H9 (cell line): ENCODE data around the gene SHOC1. TPM values are rescaled to one million over a fixed set of nuclear protein-coding genes. Genes with fewer than 3 reads are reported as not detected.

Experiments
- DNase-seq: peaks from one replicate; pipeline ENCODE4 v3.0.0-alpha.2; 2017
- H2AFZ ChIP-seq: one replicate; pipeline ENCODE4 v1.6.1; 2013; ENCODE audit warnings: mild to moderate bottlenecking, low read length, control low read depth, moderate library complexity
- H2AK5ac ChIP-seq: 2 replicates; pipeline ENCODE4 v1.6.1; 2013; ENCODE audit warnings: low read length, control low read depth, mixed read lengths; ENCODE audit not compliant: insufficient read length
- H2BK120ac ChIP-seq: one replicate; pipeline ENCODE4 v1.6.1; 2013; ENCODE audit warnings: low read depth, mild to moderate bottlenecking, low read length, control low read depth, inconsistent platforms; ENCODE audit not compliant: poor library complexity, severe bottlenecking
- H2BK12ac ChIP-seq: 2 replicates; pipeline ENCODE4 v1.6.1; 2013; ENCODE audit warnings: low read length, control low read depth, mixed read lengths, low read depth; ENCODE audit not compliant: insufficient read length
- H2BK15ac ChIP-seq: 2 replicates; pipeline ENCODE4 v1.6.1; 2013; ENCODE audit warnings: low read depth, low read length, control low read depth
- H2BK20ac ChIP-seq: one replicate; pipeline ENCODE4 v1.6.1; 2013; ENCODE audit warnings: low read depth, mild to moderate bottlenecking, low read length, control low read depth, inconsistent platforms; ENCODE audit not compliant: poor library complexity, severe bottlenecking
- H2BK5ac ChIP-seq: 2 replicates; pipeline ENCODE4 v1.6.1; 2013; ENCODE audit warnings: low read length, control low read depth, mixed read lengths; ENCODE audit not compliant: insufficient read length
- H3K14ac ChIP-seq: 2 replicates; pipeline ENCODE4 v1.6.1; 2013; ENCODE audit warnings: low read length, control low read depth; ENCODE audit not compliant: insufficient read depth
- H3K18ac ChIP-seq: 2 replicates; pipeline ENCODE4 v1.6.1; 2013; ENCODE audit warnings: low read depth, mild to moderate bottlenecking, mixed read lengths, low read length, control low read depth; ENCODE audit not compliant: insufficient read length
- H3K23ac ChIP-seq: 2 replicates; pipeline ENCODE4 v1.6.1; 2013; ENCODE audit warnings: low read length, control low read depth, mixed read lengths, low read depth; ENCODE audit not compliant: insufficient read length
- H3K23me2 ChIP-seq: 2 replicates; pipeline ENCODE4 v1.6.1; 2013; ENCODE audit warnings: low read depth, mild to moderate bottlenecking, mixed read lengths, low read length, control low read depth; ENCODE audit not compliant: insufficient read length, poor library complexity, severe bottlenecking
- H3K27ac ChIP-seq: 2 replicates; pipeline ENCODE4 v1.5.1; 2013; ENCODE audit warnings: low read length, control low read depth, mixed read lengths, low read depth; ENCODE audit not compliant: insufficient read length
- H3K27me3 ChIP-seq: 2 replicates; pipeline ENCODE4 v1.6.1; 2013; ENCODE audit warnings: low read length, control low read depth, inconsistent platforms; ENCODE audit not compliant: insufficient read depth
- H3K4ac ChIP-seq: 2 replicates; pipeline ENCODE4 v1.6.1; 2013; ENCODE audit warnings: low read depth, mild to moderate bottlenecking, control low read depth, inconsistent platforms, low read length, moderate library complexity
- H3K4me1 ChIP-seq: 2 replicates; pipeline ENCODE4 v1.6.1; 2013; ENCODE audit warnings: low read length, control low read depth, inconsistent platforms; ENCODE audit not compliant: insufficient read depth
- H3K4me2 ChIP-seq: 2 replicates; pipeline ENCODE4 v1.6.1; 2013; ENCODE audit warnings: low read length, control low read depth, mixed read lengths; ENCODE audit not compliant: insufficient read length, insufficient read depth
- H3K56ac ChIP-seq: 2 replicates; pipeline ENCODE4 v1.6.1; 2013; ENCODE audit warnings: low read depth, mild to moderate bottlenecking, mixed read lengths, low read length, control low read depth; ENCODE audit not compliant: insufficient read length
- H3K79me1 ChIP-seq: 2 replicates; pipeline ENCODE4 v1.6.1; 2013; ENCODE audit warnings: low read depth, mild to moderate bottlenecking, moderate library complexity, low read length, control low read depth, inconsistent platforms; ENCODE audit not compliant: insufficient read depth, poor library complexity, severe bottlenecking
- H3K79me2 ChIP-seq: 2 replicates; pipeline ENCODE4 v1.6.1; 2013; ENCODE audit warnings: low read length, control low read depth, inconsistent platforms; ENCODE audit not compliant: insufficient read depth
- H3K9ac ChIP-seq: 2 replicates; pipeline ENCODE4 v1.6.1; 2013; ENCODE audit warnings: low read length, control low read depth, mixed read lengths; ENCODE audit not compliant: insufficient read length; ENCODE audit errors: extremely low read depth
- H3K9me3 ChIP-seq: one replicate; pipeline ENCODE4 v1.6.1; 2013; ENCODE audit warnings: low read depth, low read length, inconsistent platforms; ENCODE audit not compliant: control insufficient read depth
- H3T11ph ChIP-seq: one replicate; pipeline ENCODE4 v1.6.1; 2013; ENCODE audit warnings: mild to moderate bottlenecking, low read length, control low read depth, inconsistent platforms
- H4K20me1 ChIP-seq: one replicate; pipeline ENCODE4 v1.6.1; 2013; ENCODE audit not compliant: control insufficient read depth, insufficient read length, insufficient read depth
- H4K5ac ChIP-seq: 2 replicates; pipeline ENCODE4 v1.6.1; 2013; ENCODE audit warnings: low read depth, mild to moderate bottlenecking, mixed read lengths, low read length, control low read depth; ENCODE audit not compliant: insufficient read length
- H4K8ac ChIP-seq: replicated peaks from 2 replicates; pipeline ENCODE4 v1.6.1; 2013; ENCODE audit warnings: low read length, control low read depth, mixed read lengths, low read depth; ENCODE audit not compliant: insufficient read length
- H4K91ac ChIP-seq: 2 replicates; pipeline ENCODE4 v1.6.1; 2013; ENCODE audit warnings: low read depth, mild to moderate bottlenecking, moderate library complexity, mixed read lengths, low read length, control low read depth; ENCODE audit not compliant: insufficient read length
- H3K27ac Mint-ChIP-seq, 3 experiments: 2 replicates in 2 of 3; 3 replicates in 1 of 3; pipeline ENCODE4 v1.8.0; 2020 to 2021; ENCODE audit warnings: mixed read lengths in 3 of 3, mild to moderate bottlenecking in 1 of 3, moderate library complexity in 1 of 3
- H3K27me3 Mint-ChIP-seq: 2 replicates; pipeline ENCODE4 v1.8.0; 2021; ENCODE audit warnings: low read depth, mild to moderate bottlenecking, moderate library complexity, mixed read lengths
- H3K36me3 Mint-ChIP-seq, 3 experiments: 2 replicates in 2 of 3; 3 replicates in 1 of 3; pipeline ENCODE4 v1.8.0; 2020 to 2021; ENCODE audit warnings: low read depth in 3 of 3, mixed read lengths in 3 of 3; ENCODE audit not compliant: insufficient read depth in 1 of 3
- H3K4me1 Mint-ChIP-seq, 2 experiments: 2 replicates each; pipeline ENCODE4 v1.8.0; 2020; ENCODE audit warnings: mixed read lengths in 2 of 2
- H3K4me3 Mint-ChIP-seq, 2 experiments: 2 replicates in 1 of 2; 3 replicates in 1 of 2; pipeline ENCODE4 v1.8.0; 2020 to 2021; ENCODE audit warnings: mild to moderate bottlenecking in 2 of 2, mixed read lengths in 2 of 2, moderate library complexity in 1 of 2
- H3K9me3 Mint-ChIP-seq, 2 experiments: 2 replicates in 1 of 2; 3 replicates in 1 of 2; pipeline ENCODE4 v1.8.0; 2020; ENCODE audit warnings: mild to moderate bottlenecking in 2 of 2, mixed read lengths in 2 of 2, moderate library complexity in 1 of 2
- CTCF ChIP-seq: fragments of 200-600 bp; sonication (generic); conservative IDR thresholded peaks from 3 replicates; pipeline ENCODE4 v1.8.0; 2021; ENCODE audit warnings: antibody characterized with exemption, mild to moderate bottlenecking
- total RNA-seq: library from RNA; stranded (reverse); gene quantifications from 2 replicates; pipeline ENCODE4 v1.2.1, GENCODE V29; 2021

SHOC1 gene
- total RNA-seq, 1 experiment from 2014 or later: not detected

GRCh38 chr9:111766066-111766465 lies 28.7 kb downstream of the SHOC1 start:
- H3K79me2 ChIP-seq: no peaks in the 10 kb centered on the region
- H3K36me3 Mint-ChIP-seq: peaks cover 5 to 9% (median 6%) of the 10 kb centered on the region in 3 experiments; a peak in 5 of 7 replicates
- H4K8ac ChIP-seq: no peak overlapping the region
- no peak overlapping the region for H3T11ph ChIP-seq
- no peak overlapping the region for H2BK5ac ChIP-seq
- H2BK12ac ChIP-seq: no peak overlapping the region
- no peaks in the 10 kb centered on the region for H3K4me1 Mint-ChIP-seq
- no peaks in the 10 kb centered on the region for H3K27me3 Mint-ChIP-seq
- H4K91ac ChIP-seq: no peak overlapping the region
- H3K9me3 Mint-ChIP-seq: peaks cover 11 to 16% of the 10 kb centered on the region in 2 experiments; a peak in 4 of 5 replicates
- H2BK120ac ChIP-seq: no peak overlapping the region
- no peak overlapping the region for H3K56ac ChIP-seq
- H3K4me1 ChIP-seq: no peaks in the 10 kb centered on the region
- no peak for TF ChIP-seq CTCF
- H3K4me2 ChIP-seq: no peak overlapping the region
- no peaks in the 10 kb centered on the region for H3K79me1 ChIP-seq
- no peaks in the 10 kb centered on the region for H3K23me2 ChIP-seq
- H3K23ac ChIP-seq: no peak overlapping the region
- H3K27me3 ChIP-seq: no peaks in the 10 kb centered on the region
- H3K27ac ChIP-seq: no peak overlapping the region
- H4K20me1 ChIP-seq: no peaks in the 10 kb centered on the region
- no peak overlapping the region for H2BK20ac ChIP-seq
- H3K9me3 ChIP-seq: no peaks in the 10 kb centered on the region
- no peak overlapping the region for H3K27ac Mint-ChIP-seq
- DNase-seq: no peak
- H3K18ac ChIP-seq: no peak overlapping the region
- no peak overlapping the region for H3K4me3 Mint-ChIP-seq
- no peak overlapping the region for H2BK15ac ChIP-seq
- H3K9ac ChIP-seq: no peak overlapping the region
- H3K14ac ChIP-seq: no peak overlapping the region
- no peak overlapping the region for H2AFZ ChIP-seq
- H3K4ac ChIP-seq: no peak overlapping the region
- H2AK5ac ChIP-seq: no peak overlapping the region
- H4K5ac ChIP-seq: no peak overlapping the region
